ENCODE data around the gene GRIA3. TPM values are rescaled to one million over a fixed set of nuclear protein-coding genes. Genes with fewer than 3 reads are reported as not detected.

The GRIA3 gene
- total RNA-seq, 1 donor from 2014 or later = 1.4 TPM

DNA sequence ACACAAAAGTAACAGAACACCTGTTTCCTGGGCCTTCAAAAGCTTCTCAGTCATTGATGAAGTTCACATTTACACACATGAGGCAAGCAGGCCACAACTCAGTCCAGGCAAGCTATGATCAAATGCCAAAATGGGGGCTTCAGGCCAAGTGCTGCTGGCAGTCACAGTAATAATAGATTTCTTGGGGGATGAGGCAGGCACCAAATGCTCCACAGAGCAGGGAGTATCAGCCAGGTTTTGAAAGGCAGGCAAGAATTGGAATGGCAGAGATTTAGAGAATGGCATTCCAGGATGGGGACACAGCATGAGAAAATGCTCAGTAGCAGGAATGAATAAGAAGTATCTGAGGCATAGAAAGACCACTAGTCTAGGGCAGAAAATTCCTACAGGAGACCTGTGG is 52.8 kb downstream of the GRIA3 start:
- Mint-ChIP-seq H3K4me1 (no peaks in the 10 kb centered on the region), H3K27me3 (ENCODE audit: low read depth) (no peaks in the 10 kb centered on the region)
- no peak for DNase-seq (ENCODE audit: low read depth, low spot score)

GRCh38 chrX:123237271-123237670 is 53.2 kb downstream of the GRIA3 start:
- Mint-ChIP-seq H3K36me3 (ENCODE audit: low read depth) (no peaks in the 10 kb centered on the region), H3K4me3 (no peak overlapping the region), H3K27ac (ENCODE audit: unreplicated experiment) (no peak overlapping the region), H3K9me3 (peaks cover 5% of the 10 kb centered on the region), H3K27me3 (ENCODE audit: low read depth) (no peaks in the 10 kb centered on the region), H3K4me1 (no peaks in the 10 kb centered on the region)
- no peak for DNase-seq (ENCODE audit: low read depth, low spot score)
- TF ChIP-seq, protein P1, sequence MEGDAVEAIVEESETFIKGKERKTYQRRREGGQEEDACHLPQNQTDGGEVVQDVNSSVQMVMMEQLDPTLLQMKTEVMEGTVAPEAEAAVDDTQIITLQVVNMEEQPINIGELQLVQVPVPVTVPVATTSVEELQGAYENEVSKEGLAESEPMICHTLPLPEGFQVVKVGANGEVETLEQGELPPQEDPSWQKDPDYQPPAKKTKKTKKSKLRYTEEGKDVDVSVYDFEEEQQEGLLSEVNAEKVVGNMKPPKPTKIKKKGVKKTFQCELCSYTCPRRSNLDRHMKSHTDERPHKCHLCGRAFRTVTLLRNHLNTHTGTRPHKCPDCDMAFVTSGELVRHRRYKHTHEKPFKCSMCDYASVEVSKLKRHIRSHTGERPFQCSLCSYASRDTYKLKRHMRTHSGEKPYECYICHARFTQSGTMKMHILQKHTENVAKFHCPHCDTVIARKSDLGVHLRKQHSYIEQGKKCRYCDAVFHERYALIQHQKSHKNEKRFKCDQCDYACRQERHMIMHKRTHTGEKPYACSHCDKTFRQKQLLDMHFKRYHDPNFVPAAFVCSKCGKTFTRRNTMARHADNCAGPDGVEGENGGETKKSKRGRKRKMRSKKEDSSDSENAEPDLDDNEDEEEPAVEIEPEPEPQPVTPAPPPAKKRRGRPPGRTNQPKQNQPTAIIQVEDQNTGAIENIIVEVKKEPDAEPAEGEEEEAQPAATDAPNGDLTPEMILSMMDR (conservative IDR thresholded peaks at IDR 0.05) = no peak

More for the DNA sequence above, 52.8 kb downstream of the GRIA3 start:
- H3K36me3 Mint-ChIP-seq (ENCODE audit: low read depth) = no peaks in the 10 kb centered on the region
- TF ChIP-seq, protein P1 (conservative IDR thresholded peaks at IDR 0.05) = no peak
- no peak overlapping the region for H3K4me3 Mint-ChIP-seq
- H3K27ac Mint-ChIP-seq (ENCODE audit: unreplicated experiment) = no peak overlapping the region
- peaks cover 5% of the 10 kb centered on the region for H3K9me3 Mint-ChIP-seq

DNA sequence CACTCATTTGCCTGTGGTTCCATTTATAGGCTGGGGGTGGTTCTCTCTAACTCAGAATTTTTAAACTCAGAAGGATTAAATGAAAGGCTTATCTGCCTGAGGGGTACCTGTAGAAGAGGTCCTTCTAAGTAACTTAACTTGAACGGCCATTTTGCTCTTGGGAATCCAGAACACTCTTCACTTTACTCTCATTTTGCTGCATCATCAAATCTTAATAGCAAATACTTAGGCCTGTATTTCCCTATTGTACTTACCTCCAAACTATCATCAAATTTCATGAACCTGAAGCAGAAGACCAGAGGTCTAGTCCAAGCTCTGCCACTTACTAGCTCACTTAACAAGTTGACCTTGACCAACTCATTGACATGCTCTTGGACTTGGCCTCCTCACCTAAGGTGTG is 70.4 kb downstream of the GRIA3 start:
- Mint-ChIP-seq H3K4me1 (no peaks in the 10 kb centered on the region), H3K36me3 (ENCODE audit: low read depth) (peaks cover 4% of the 10 kb centered on the region), H3K27ac (ENCODE audit: unreplicated experiment) (no peak overlapping the region), H3K4me3 (no peak overlapping the region), H3K9me3 (peaks cover 15% of the 10 kb centered on the region), H3K27me3 (ENCODE audit: low read depth) (no peaks in the 10 kb centered on the region)
- TF ChIP-seq, protein P1 (conservative IDR thresholded peaks at IDR 0.05) = no peak
- DNase-seq (ENCODE audit: low read depth, low spot score) = no peak

DNA sequence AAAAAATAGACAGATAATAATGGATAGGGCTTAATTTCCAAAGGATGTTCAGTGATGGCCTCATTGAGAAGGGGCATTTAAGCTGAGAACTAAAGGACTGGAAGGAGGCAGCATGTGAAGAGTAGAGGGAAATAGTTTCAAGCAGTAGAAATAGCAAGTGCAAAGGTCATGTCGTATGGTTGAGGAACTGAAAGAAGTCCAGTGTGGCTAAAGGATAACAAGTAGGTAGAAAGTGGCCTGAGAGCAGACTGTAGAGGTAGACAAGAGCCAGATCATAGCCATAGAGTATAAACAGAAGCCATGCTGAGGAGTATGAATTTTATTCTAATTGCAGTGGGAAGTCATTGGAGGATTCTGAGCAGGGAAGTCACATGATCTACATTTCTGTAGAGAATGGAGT is 72.3 kb downstream of the GRIA3 start:
- peaks cover 15% of the 10 kb centered on the region for H3K9me3 Mint-ChIP-seq

GRCh38 chrX:123260920-123261418 is 76.9 kb downstream of the GRIA3 start:
- H3K4me3 Mint-ChIP-seq = no peak overlapping the region
- H3K27me3 Mint-ChIP-seq (ENCODE audit: low read depth) = no peaks in the 10 kb centered on the region
- H3K27ac Mint-ChIP-seq (ENCODE audit: unreplicated experiment) = no peak overlapping the region
- H3K4me1 Mint-ChIP-seq = no peaks in the 10 kb centered on the region
- peaks cover 2% of the 10 kb centered on the region for H3K36me3 Mint-ChIP-seq (ENCODE audit: low read depth)
- TF ChIP-seq, protein P1 (conservative IDR thresholded peaks at IDR 0.05) = no peak
- H3K9me3 Mint-ChIP-seq = peaks cover 11% of the 10 kb centered on the region
- DNase-seq (ENCODE audit: low read depth, low spot score) = no peak

More for the DNA sequence above, 72.3 kb downstream of the GRIA3 start:
- Mint-ChIP-seq H3K4me3 (no peak overlapping the region), H3K27me3 (ENCODE audit: low read depth) (no peaks in the 10 kb centered on the region), H3K36me3 (ENCODE audit: low read depth) (peaks cover 4% of the 10 kb centered on the region), H3K4me1 (no peaks in the 10 kb centered on the region), H3K27ac (ENCODE audit: unreplicated experiment) (no peak overlapping the region)
- DNase-seq (ENCODE audit: low read depth, low spot score) = no peak
- TF ChIP-seq, protein P1 (conservative IDR thresholded peaks at IDR 0.05) = no peak

Measured in neural crest cell (in vitro differentiated cells).